Endometrial microvascular endothelial cells (primary cell): ENCODE results near the gene MAP3K8. TPM values are rescaled to one million over a fixed set of nuclear protein-coding genes. Genes with fewer than 3 reads are reported as not detected.
"Not testable (repeated sequence)": the region's sequence is repeated elsewhere in the genome, so short reads cannot be mapped to it uniquely, and the experiment has no call there.

Experiments
- in situ Hi-C: cut with HindIII; loops from 2 replicates; pipeline ENCODE4 v1.10.0; 2017; ENCODE audit warnings: low sequenced_read_pairs, low pct_unique_long_range_greater_than_20kb; ENCODE audit errors: inconsistent ontology term
- total RNA-seq: library from RNA; depleted of rRNA; stranded (reverse); fragments of >200 nt; gene quantifications from one replicate; pipeline ENCODE4 v1.2.3, GENCODE V29; 2015; ENCODE audit errors: inconsistent ontology term

MAP3K8 gene
- total RNA-seq, 1 donor from 2014 or later: not detected

DNA sequence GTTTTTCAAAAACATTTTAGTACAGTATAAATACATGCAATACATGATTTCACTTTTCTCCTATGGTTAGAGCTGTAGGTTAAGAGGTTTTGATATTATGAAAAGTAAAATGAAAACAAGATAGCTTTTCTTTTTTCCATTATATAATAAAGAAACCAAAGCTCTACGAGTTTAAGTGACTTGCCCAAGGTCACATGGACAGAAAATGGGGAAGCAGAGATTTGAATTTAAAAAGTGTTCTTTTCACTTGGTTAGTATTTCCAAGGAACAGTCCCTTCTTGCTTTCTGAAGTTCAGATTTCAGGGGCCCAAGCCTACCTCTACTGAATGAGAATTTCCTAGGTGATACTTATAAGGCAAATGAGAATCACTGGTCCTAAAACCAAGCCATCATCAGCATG lies 13.2 kb upstream of the MAP3K8 start:
- in situ Hi-C loops: no loop called here

DNA sequence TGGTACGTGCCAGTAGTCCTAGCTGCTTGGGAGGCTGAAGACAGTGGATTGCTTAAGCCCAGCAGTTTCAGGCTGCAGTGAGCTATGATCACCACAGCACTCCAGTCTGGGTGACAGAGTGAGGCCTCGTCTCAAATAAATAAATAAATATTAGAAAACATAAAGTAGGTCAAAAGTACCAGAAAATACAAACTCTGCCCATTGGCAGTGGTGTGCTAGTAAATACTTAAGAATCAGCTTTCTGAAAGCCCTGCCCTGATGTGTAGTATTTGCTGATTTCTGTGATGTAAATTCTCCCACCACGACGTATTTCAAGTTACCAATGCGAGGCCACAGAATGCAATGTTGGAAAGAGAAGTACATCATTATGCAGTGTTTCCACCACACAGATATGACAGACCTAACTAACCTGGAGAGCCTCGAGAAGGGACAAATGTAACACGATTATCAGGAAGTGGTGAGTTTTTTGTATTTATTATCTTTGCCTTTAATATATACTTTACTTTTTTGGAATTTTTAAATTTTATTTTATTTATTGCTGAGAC lies 11.8 kb upstream of the MAP3K8 start:
- in situ Hi-C loops: no loop called here

DNA sequence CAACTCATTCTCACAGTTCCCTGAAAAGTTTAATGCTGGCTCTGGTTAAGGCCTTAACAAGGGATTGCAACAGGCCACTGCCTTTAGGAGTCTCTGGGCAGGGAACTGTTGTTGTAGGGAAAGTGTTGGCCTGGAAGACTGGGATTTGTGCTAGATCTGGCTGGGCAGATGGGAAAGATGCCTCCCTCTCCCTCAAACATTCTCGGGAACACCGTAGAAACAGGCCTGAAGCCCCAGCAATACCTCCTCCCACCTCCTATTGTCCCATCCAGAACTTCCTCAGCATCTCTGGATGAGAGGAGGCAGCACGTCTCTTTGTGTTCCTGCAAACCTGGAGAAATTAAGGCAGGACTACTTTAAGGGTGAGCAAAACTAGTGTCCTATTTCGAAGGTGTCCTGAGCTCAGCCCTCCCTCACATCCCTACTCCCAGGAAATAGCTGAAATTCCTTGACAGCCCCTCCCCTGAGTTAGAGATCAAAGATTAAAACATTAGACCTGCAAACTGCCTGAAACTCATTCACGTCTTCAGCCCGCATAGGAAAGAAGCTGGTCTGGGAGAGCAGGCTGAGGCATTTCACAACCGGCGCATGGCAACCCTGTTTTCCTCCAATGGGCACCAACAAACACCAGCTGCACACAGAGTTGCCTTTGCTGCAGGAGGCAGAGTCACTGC lies 10.9 kb upstream of the MAP3K8 start:
- in situ Hi-C loops: no loop called here

DNA sequence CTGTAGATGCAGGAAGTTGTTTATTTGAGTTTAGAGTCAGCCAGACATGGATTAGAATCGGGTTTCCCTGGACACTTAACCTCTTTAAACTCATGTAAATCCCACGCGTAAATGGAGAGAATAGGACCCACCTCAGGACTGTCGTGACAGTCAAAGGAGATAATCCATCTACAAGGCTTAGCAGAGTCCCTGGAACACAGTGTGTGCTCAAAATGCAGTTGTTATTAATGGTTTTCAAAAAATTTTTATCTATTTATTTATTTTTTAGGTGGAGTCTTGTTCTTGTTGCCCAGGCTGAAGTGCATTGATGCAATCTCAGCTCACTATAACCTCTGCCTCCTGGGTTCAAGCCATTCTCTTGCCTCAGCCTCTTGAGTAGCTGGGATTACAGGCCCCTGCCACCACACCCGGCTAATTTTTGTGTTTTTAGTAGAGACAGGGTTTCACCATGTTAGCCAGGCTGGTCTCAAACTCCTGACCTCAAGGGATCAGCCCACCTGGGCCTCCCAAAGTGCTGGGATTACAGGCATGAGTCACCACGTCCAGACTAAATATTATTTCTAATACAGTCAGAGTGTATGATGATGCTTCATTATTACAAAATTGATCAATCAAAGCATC lies 10.2 kb upstream of the MAP3K8 start:
- in situ Hi-C loops: not testable (repeated sequence)

DNA sequence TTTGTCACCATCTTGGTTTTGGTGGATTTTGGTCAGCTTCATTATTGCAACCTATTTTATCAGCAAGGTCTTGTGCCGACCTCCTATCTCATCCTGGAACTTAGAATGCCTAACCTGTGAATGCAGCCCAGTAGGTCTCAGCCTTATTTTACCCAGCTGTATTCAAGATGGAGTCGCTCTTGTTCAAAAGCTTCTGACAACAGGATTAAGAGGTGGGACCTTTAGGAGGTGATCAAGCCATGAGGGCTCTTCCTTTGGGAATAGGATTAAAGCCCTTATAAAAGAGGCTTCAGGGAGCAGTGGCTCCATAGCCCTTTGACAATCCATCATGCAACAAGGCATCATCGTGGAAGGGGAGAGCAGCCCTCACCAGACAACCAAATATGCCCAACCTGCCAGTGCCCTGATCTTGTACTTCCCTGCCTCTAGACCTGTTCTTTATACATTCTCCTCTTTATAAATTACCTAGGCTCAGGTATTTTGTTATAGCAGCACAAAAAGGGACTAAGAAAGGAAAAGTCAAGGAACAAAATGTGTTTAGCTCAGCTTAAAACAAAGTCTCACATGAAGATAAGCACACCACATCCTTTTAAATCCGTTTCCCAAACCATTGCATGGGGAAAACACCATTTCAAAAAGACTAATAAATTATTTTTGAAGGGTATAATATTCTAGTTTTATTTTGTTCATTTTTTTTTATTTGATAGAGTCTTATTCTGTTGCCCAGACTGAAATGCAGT lies 8.5 kb upstream of the MAP3K8 start:
- in situ Hi-C loops: no loop called here

DNA sequence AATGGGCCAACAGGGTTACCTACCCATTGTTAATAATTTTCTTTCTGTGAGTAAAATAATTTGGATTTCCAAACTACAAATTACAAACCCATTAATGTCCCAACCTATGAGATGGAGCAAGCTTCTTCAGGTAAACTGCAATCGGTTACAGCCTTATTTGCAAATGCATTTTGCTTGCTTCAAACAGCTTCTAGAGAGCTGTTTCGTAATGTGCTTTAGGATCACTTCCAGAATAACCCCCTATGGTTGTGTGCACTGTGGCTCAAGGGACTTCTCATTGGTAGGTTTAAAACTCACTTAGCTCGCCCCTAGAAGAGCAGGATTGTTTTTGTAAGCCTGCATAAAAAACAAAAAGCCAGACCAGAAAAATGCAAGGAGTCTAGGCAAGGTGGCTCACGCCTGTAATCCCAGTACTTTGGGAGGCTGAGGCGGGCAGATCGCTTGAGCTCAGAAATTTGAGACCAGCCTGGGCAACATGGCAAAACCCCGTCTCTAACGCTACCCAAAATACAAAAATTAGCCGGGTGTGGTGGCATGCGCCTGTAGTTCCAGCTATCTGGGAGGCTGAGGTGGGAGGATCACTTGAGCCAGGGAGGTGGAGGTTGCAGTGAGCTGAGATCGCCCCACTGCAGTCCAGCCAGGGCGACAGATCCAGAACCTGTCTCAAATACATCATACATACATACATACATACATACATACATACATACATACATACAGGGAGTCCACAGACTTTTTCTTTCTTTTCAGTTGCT lies 3.3 kb upstream of the MAP3K8 start:
- in situ Hi-C loops: no loop called here

DNA sequence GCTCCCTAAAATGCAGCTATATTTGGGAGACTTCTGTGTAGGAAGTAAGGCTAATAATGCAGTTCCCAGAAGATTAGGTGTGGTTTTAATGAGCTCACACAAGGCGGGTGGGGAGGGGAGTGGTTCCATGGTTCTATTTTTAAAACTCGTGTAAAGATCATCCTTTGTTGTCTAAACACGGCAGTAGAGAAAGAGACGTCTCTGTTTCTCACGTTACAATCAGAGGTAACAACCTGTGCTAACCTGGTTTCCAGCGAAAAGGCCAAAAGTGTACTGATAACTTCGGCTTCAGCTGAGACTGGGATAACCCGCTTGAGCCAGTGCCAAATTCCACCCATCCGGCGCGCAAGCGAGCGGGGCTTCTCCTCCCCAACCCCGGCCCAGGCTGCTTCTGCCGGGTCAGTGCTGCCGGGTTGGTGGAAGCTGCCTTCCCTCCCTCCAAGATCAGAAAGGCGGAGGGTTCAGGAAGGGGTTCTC lies 2.5 kb upstream of the MAP3K8 start:
- in situ Hi-C loops: no loop called here

DNA sequence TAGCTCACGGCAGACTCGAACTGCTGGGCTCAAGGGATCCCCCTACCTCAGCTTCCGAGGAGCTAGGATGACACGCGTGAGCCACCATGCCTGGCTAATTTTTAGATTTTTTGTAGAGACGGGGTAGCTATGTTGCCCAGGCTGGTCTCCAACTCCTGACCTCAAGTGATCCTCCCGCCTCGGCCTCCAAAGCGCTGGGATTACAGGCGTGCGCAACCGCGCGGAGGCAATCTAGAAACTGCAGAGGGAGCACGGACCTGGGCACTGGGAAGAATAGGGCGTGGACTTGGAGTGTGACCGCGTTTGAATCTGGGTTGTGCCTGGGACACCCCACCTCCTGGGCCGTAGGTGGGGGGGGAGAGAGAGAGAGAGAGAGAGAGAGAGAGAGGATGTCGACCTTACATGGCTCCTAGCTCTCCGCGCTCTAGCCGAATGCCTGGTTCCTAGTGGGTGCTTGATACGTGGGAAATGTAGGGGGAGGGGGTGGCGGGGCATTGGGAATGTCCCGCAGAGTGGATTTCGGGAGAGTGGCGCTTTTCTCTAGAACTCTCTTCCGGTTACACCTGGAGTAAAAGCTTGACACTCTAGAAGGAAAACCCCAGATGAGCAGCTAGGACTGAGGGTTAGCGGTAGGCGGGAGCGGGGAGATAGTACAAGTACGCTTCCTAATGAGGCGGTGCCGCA lies 1.2 kb upstream of the MAP3K8 start:
- in situ Hi-C loops: no loop called here

DNA sequence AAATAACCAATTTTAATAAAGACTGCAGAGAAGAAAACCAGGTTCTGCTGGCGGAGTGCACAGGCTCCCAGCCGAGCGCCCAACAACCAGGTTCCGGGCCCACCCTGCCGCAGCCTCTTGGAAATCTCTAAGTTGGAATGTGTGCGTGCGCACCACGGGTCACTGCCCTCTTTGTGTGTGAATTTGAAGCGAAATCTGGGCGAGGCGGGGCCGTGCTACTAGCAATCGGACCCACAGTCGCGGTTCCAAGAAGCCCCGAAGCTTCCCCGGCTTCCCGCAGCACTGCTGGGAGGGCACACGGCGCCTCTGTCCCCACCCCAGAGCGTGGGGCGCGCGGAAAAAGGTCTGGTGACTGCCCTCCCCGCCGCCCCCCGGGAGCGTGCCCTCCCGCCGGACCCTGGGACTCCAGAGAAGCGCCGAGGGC lies 666 bp upstream of the MAP3K8 start:
- in situ Hi-C loops: no loop called here

DNA sequence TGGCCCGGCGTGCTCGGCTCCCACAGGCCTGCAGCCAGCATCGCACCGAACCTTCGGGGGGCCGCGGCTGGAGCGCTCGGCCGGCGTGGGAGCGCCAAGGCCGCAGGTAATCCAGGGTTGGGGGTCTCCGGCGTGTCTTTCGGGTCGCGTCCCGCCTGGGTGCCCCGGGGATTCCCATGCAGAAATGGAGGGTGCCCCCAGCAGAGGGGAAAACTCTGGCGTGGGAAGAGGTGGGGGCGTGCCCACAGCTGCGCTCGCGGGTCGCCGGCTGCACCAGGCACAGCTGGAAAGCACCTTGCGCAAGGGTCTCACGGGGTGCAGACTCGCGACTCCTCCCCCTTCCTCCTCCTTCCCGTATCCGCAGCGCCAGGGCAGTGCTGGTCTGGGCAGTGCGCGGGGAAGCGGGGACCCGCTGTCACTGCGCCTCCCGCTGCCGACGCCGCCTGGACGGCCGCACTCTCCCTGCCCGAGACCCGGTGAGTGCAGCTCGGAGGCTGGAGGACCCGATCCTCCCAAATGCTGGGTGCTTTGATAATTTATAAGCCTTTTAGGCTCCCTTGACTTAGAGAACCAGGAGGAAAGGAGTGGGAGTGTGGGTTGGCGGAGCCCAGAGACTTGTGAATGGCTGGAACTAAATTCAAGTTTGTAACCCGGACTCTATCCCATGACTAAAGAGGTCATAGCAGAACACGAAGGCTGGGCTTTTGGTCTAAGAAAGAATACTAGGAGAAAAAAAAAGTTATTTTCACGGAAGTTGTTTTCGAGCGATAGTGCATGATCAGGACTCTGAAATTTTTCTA lies 489 bp downstream of the MAP3K8 start:
- in situ Hi-C loops: no loop called here

DNA sequence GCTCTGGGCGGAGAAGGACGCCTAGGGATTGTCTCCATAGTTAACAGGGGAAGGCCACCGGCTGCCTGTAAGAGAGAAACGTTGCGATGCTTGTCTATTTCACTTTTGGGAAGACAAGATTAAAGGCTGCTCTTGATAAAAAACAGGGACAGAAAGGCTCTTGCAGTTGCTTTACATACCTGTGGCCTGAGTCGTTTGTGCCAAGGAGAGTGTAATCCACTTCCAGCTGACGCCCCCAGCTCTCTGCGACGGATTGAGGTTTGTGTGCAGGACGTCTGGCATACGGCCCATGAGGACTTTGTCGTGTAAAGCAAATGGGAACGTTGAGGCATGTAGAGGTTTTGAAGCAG lies 1.1 kb downstream of the MAP3K8 start:
- in situ Hi-C loops: no loop called here

DNA sequence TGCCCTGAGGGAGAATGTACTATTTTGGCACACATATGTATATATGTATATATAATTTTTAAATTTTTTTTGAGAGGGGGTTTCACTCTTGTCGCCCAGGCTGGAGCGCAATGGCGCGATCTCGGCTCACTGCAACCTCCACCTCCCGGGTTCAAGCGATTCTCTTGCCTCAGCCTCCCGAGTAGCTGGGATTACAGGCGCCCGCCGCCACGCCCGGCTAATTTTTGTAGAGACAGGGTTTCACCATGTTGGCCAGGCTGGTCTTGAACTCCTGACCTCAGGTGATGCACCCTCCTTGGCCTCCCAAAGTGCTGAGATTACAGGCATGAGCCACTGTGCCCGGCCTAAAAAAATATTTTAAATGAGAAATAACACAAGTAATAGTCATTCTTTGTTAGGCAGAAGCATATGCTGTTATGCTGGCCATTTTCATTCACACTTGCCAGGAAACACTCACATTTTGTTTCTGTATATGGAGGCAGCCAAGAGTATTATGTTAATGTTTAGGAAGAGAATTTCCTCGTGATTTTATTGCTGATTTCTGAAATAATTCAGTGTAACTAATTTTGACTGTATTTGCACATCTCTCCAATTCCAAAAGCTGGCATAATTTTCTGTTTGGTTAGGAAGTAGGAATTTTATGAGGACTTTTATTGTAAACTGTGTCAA lies 1.6 kb downstream of the MAP3K8 start:
- in situ Hi-C loops: not testable (repeated sequence)

DNA sequence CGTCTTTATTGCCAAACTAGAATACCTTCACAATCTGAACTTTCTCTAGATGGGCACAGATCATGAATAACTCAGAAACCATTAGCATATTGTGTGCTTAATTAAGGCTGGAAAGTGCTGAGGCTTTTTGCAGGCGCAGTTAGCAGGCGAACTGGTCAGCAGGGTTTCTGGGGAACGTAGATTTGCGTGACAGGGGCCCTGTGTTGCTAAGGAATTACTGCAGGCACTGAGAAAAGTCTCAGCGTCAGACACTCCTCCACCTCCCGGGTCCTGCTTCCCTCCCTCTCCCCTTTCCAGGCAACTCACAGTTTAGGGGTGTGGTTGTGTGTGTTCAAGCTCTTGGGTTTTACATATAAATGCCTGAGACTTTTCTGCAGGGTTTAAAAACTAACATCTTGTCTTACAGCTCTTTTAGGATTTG lies 2.2 kb downstream of the MAP3K8 start:
- in situ Hi-C loops: no loop called here

DNA sequence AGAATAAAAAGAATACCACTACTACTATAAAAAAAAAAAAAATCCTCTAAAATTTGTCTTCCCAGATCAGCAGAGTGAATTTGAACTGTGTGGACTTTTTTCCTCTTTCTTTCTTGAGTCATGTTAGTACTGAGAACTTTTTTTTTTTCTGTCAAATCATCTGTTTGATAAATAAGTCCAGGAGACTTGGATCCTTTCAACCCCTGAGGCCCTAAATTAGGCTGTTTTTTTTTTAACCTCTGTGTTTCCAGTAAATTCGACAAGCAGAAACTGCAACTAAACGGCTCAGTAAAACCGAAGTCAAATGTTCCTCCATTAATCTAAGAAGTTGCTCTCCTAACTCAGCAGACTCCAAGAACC lies 2.7 kb downstream of the MAP3K8 start:
- in situ Hi-C loops: no loop called here

DNA sequence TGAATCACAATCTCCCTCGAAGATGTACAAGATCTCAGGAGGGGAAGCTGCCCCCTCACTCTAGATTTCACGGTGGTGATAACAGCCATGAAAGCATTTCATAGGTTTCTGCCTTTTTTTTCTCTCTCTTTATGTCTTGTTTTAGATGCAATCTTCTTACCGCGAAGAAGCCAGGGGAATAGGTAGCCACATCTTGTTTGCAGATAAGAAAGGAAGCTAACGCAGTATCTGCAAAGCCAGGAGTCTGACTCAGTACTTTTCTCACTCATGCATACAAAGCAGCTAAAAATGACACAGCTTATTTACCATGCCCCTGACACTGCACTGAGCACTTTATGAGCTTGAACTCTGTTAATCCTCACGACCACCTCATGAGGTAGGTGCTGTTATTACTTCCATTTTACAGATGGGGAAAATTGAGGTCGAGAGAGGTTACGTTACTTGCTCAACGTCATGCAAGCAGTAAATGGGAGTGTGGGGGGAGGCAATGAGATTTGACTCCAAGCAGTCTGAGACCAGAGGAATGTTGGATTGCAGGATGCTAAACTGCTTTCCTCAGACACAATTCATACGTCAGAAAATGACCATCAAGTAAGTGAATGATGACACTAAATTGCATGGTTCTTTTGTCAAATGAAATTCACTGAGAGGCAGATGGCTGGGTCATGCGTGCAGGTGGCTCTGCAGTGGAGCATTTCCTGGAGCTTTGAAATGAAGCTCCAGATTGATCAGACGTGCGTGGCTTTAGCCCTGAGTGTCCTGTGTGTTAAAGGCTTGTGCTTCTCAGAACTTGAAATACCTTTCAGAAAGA lies 3.3 kb downstream of the MAP3K8 start:
- in situ Hi-C loops: no loop called here

DNA sequence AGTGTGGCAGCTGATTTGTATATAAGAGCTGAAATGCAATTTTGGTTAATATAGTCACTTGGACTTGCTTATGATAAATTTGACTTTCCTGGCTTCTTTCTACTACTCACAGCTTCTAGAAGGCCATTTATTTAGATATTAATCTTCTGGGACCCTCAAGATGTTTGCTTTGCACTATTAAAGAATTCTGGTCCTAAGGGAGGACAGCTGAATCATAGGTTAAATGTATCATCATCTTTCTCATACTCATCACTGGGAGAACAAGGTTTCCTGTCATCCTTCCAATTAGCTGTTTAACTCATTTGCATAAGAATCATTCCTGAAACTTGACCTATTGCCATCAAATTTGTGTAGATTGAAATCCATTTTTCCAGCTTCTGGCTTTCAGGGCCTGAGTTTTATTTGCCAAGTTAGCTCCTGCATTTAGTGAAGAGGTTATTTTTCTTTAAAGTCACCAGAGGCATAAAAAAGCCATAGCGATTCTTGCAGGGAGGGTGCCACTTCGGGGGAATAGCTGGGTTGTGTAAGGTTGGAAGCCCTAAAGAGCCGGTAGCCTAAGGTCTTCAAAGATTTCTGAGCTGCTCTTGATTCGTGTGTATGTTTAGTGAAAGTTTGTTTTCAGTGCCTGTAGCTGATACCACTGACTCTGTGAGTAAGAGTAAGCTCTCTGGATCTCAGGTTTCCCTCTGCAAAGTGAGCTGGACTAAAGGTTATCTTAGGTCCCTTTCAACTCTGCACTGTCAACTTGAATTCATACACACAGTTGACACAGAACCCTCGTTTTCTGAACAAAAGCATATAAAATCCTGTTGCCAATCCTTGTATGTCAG lies 4.3 kb downstream of the MAP3K8 start:
- in situ Hi-C loops: no loop called here
